Osteoblast (primary cell): ENCODE data around the gene TNPO2. TPM values are rescaled to one million over a fixed set of nuclear protein-coding genes. Genes with fewer than 3 reads are reported as not detected.
A peak's percentile ranks its signal among the peaks of the same experiment; 100 is the strongest.

Source experiments
- DNase-seq: peaks from one replicate; pipeline ENCODE4 v3.0.0; 2011; ENCODE audit warnings: low spot score, mixed read lengths; ENCODE audit not compliant: insufficient read length; ENCODE audit errors: missing footprints
- H2AFZ ChIP-seq: 2 replicates; pipeline ENCODE4 v1.6.0; 2011; ENCODE audit warnings: mild to moderate bottlenecking, low read length
- H3K27ac ChIP-seq: 2 replicates; pipeline ENCODE4 v1.5.1; 2011; ENCODE audit warnings: mild to moderate bottlenecking, low read depth, low read length, moderate library complexity
- H3K27me3 ChIP-seq: 2 replicates; pipeline ENCODE4 v1.6.0; 2012; ENCODE audit warnings: mild to moderate bottlenecking, control low read depth, inconsistent platforms, low read length, moderate library complexity; ENCODE audit not compliant: insufficient read depth
- H3K36me3 ChIP-seq: 2 replicates; pipeline ENCODE4 v1.5.1; 2011; ENCODE audit warnings: mild to moderate bottlenecking, low read length, control low read depth, moderate library complexity; ENCODE audit not compliant: insufficient read depth
- H3K4me1 ChIP-seq: 2 replicates; pipeline ENCODE4 v1.5.1; 2011; ENCODE audit warnings: mild to moderate bottlenecking, low read length, control low read depth, moderate library complexity; ENCODE audit not compliant: insufficient read depth
- H3K4me2 ChIP-seq: 2 replicates; pipeline ENCODE4 v1.6.0; 2011; ENCODE audit warnings: mild to moderate bottlenecking, low read length; ENCODE audit not compliant: insufficient read depth
- H3K4me3 ChIP-seq: fragments of 200-600 bp; sonication (generic); 3 replicates; pipeline ENCODE4 v1.5.1; 2012; ENCODE audit warnings: mild to moderate bottlenecking, low read length, inconsistent platforms; ENCODE audit not compliant: insufficient read depth
- H3K79me2 ChIP-seq: 2 replicates; pipeline ENCODE4 v1.6.0; 2012; ENCODE audit warnings: mild to moderate bottlenecking, low read length, control low read depth, inconsistent platforms; ENCODE audit not compliant: insufficient read depth
- H3K9me3 ChIP-seq: 2 replicates; pipeline ENCODE4 v1.5.1; 2011; ENCODE audit warnings: low read depth, low read length, control low read depth
- H4K20me1 ChIP-seq: 2 replicates; pipeline ENCODE4 v1.6.0; 2012; ENCODE audit warnings: mild to moderate bottlenecking, low read length, control low read depth; ENCODE audit not compliant: insufficient read depth
- CTCF ChIP-seq: IDR thresholded peaks from 2 replicates; pipeline ENCODE4 v1.5.1; 2011; ENCODE audit warnings: mild to moderate bottlenecking, low read depth, low read length, moderate library complexity; ENCODE audit errors: extremely low read depth
- total RNA-seq: library from RNA; depleted of rRNA; stranded (reverse); fragments of >200 nt; gene quantifications from 2 replicates; pipeline ENCODE4 v1.2.3, GENCODE V29; 2012

TNPO2 gene
- total RNA-seq, 1 donor: 36.6 TPM

GRCh38 chr19:12737835-12738351 lies 14.2 kb upstream of the TNPO2 start:
- Histone ChIP-seq H3K9me3 (no peaks in the 10 kb centered on the region), H3K4me3 (peak overlapping the region; percentile 97), H3K4me2 (peak overlapping the region; percentile 91), H3K27ac (peak overlapping the region; percentile 100), H2AFZ (peak overlapping the region; percentile 97), H3K27me3 (no peaks in the 10 kb centered on the region), H3K36me3 (peaks cover 10% of the 10 kb centered on the region), H4K20me1 (peaks cover 10% of the 10 kb centered on the region), H3K79me2 (peaks cover 39% of the 10 kb centered on the region), H3K4me1 (peaks cover 25% of the 10 kb centered on the region)
- DNase-seq: peak; percentile 68
- no peak for TF ChIP-seq CTCF

GRCh38 chr19:12736995-12737834 lies 13.5 kb upstream of the TNPO2 start, which contains the start of gene GET3:
GET3 (plus strand) TSS chr19:12737497; CDS start chr19:12737506, 9 bp downstream.
- Histone ChIP-seq H3K79me2 (peaks cover 46% of the 10 kb centered on the region), H3K4me1 (peaks cover 28% of the 10 kb centered on the region), H3K27me3 (no peaks in the 10 kb centered on the region), H3K4me2 (peak within 1 kb of the TSS; percentile 91), H2AFZ (peak within 1 kb of the TSS; percentile 97), H3K36me3 (peaks cover 10% of the 10 kb centered on the region), H3K9me3 (no peaks in the 10 kb centered on the region), H3K4me3 (peak within 1 kb of the TSS; percentile 97), H4K20me1 (peaks cover 16% of the 10 kb centered on the region), H3K27ac (peak within 1 kb of the TSS; percentile 100)
- no peak for TF ChIP-seq CTCF
- DNase-seq: peak; percentile 100

GRCh38 chr19:12733369-12734214 lies 9.9 kb upstream of the TNPO2 start:
- Histone ChIP-seq H3K36me3 (peaks cover 30% of the 10 kb centered on the region), H2AFZ (no peak overlapping the region)

More at GRCh38 chr19:12733369-12734214, 9.9 kb upstream of the TNPO2 start:
- Histone ChIP-seq H3K4me3 (peak overlapping the region; percentile 81), H3K4me1 (peaks cover 33% of the 10 kb centered on the region), H3K27me3 (no peaks in the 10 kb centered on the region), H3K79me2 (peaks cover 67% of the 10 kb centered on the region), H3K9me3 (no peaks in the 10 kb centered on the region), H3K4me2 (peak overlapping the region; percentile 94), H4K20me1 (peaks cover 38% of the 10 kb centered on the region), H3K27ac (peak overlapping the region; percentile 87)
- peak; percentile 53 for TF ChIP-seq CTCF
- DNase-seq: peak; percentile 98
